SW480 (cell line): ENCODE measurements around the gene DMBT1.

Experiments
- DNase-seq: peaks from one replicate; pipeline ENCODE4 v3.0.0-alpha.2; 2016; ENCODE audit warnings: low spot score

DMBT1 gene

GRCh38 chr10:122548407-122549085 lies 12.0 kb upstream of the DMBT1 start:
- DNase-seq, result no peak

- no peak for DNase-seq
These were observed 10.9 kb upstream of the DMBT1 start for GRCh38 chr10:122549636-122550035.

GRCh38 chr10:122550427-122550826 lies 10.1 kb upstream of the DMBT1 start:
- no peak for DNase-seq

- no peak for DNase-seq
These were observed 9.6 kb upstream of the DMBT1 start for GRCh38 chr10:122550983-122551382.

- no peak for DNase-seq
These were observed 9.1 kb upstream of the DMBT1 start for GRCh38 chr10:122551450-122551849.

- DNase-seq, result no peak
These were observed 7.2 kb upstream of the DMBT1 start for GRCh38 chr10:122553341-122553740.

GRCh38 chr10:122554131-122555036 lies 6.2 kb upstream of the DMBT1 start:
- DNase-seq, result no peak

GRCh38 chr10:122555442-122555841 lies 5.1 kb upstream of the DMBT1 start:
- no peak for DNase-seq

- peak; percentile 8 for DNase-seq
These were observed 3.0 kb upstream of the DMBT1 start for GRCh38 chr10:122557516-122557915.

GRCh38 chr10:122558452-122558851 lies 2.1 kb upstream of the DMBT1 start:
- DNase-seq, result peak; percentile 39

GRCh38 chr10:122559228-122559627 lies 1.3 kb upstream of the DMBT1 start:
- DNase-seq, result no peak

- no peak for DNase-seq
These were observed 658 bp downstream of the DMBT1 start for GRCh38 chr10:122561212-122561611.

- DNase-seq, result no peak
These were observed 1.2 kb downstream of the DMBT1 start for GRCh38 chr10:122561792-122562191.

GRCh38 chr10:122564980-122565379 lies 4.4 kb downstream of the DMBT1 start:
- DNase-seq, result no peak

- peak; percentile 62 for DNase-seq
These were observed 5.2 kb downstream of the DMBT1 start for GRCh38 chr10:122565766-122566206.

- no peak for DNase-seq
These were observed 6.1 kb downstream of the DMBT1 start for GRCh38 chr10:122566632-122567031.

GRCh38 chr10:122567056-122567660 lies 6.6 kb downstream of the DMBT1 start:
- DNase-seq, result no peak

GRCh38 chr10:122568551-122568950 lies 8.0 kb downstream of the DMBT1 start:
- DNase-seq, result no peak

- DNase-seq, result no peak
These were observed 10.4 kb downstream of the DMBT1 start for GRCh38 chr10:122570920-122571319.

- no peak for DNase-seq
These were observed 11.3 kb downstream of the DMBT1 start for GRCh38 chr10:122571892-122572291.

- DNase-seq, result no peak
These were observed 15.2 kb downstream of the DMBT1 start for GRCh38 chr10:122575776-122576175.

- DNase-seq, result no peak
These were observed 15.7 kb downstream of the DMBT1 start for GRCh38 chr10:122576291-122576690.
